Esophagus muscularis mucosa (tissue), 4 donors: ENCODE measurements around the gene GLI3. TPM values are rescaled to one million over a fixed set of nuclear protein-coding genes. Genes with fewer than 3 reads are reported as not detected.

ENCODE experiments used
- DNase-seq: peaks from one replicate; pipeline ENCODE4 v3.0.0-alpha.2; 2017; ENCODE audit errors: extremely low spot score
- H3K27ac ChIP-seq, 4 donors: fragments of 200-600 bp; sonication (generic); replicated peaks in 1 of 4; 1 replicate in 3 of 4; 2 replicates in 1 of 4; pipeline ENCODE4 v1.5.1; 2016 to 2019; ENCODE audit warnings: mild to moderate bottlenecking in 1 of 4
- H3K27me3 ChIP-seq, 4 donors: fragments of 200-600 bp; sonication (generic); one replicate each; pipeline versions ENCODE4 v1.5.1 to v1.6.0; 2016 to 2019
- H3K36me3 ChIP-seq, 4 donors: fragments of 200-600 bp; sonication (generic); one replicate each; pipeline ENCODE4 v1.5.1; 2016 to 2019
- H3K4me1 ChIP-seq, 4 donors: fragments of 200-600 bp; sonication (generic); one replicate each; pipeline ENCODE4 v1.5.1; 2016 to 2019
- H3K4me3 ChIP-seq, 4 donors: fragments of 200-600 bp; sonication (generic); 1 replicate in 2 of 4; 2 replicates in 2 of 4; pipeline ENCODE4 v1.5.1; 2016 to 2019; ENCODE audit warnings: mild to moderate bottlenecking in 4 of 4, moderate library complexity in 1 of 4
- H3K9me3 ChIP-seq, 4 donors: fragments of 200-600 bp; sonication (generic); 1 replicate in 3 of 4; 2 replicates in 1 of 4; pipeline ENCODE4 v1.5.1; 2016 to 2019
- CTCF ChIP-seq, 3 experiments: fragments of 200-600 bp in 2 of 3; fragments of 450-650 bp in 1 of 3; sonication (generic) in 2 of 3; IDR thresholded peaks; one replicate each; pipeline ENCODE4 v1.5.1; 2017 to 2019; ENCODE audit warnings: antibody characterized with exemption in 3 of 3, mild to moderate bottlenecking in 2 of 3, moderate library complexity in 1 of 3
- EP300 ChIP-seq: sonication (generic); formaldehyde crosslinking; IDR thresholded peaks from one replicate; pipeline ENCODE4 v1.6.1; 2017; ENCODE audit warnings: antibody characterized with exemption
- POLR2A ChIP-seq: fragments of 450-650 bp; IDR thresholded peaks from one replicate; pipeline ENCODE4 v1.6.1; 2017; ENCODE audit warnings: antibody characterized with exemption, moderate library complexity, mild to moderate bottlenecking, low read depth
- POLR2AphosphoS5 ChIP-seq, 2 donors: sonication (generic); formaldehyde crosslinking; IDR thresholded peaks; one replicate each; pipeline ENCODE4 v1.6.1; 2017; ENCODE audit warnings: antibody characterized with exemption in 2 of 2
- WGBS: methylation state at CpG from one replicate; pipeline ENCODE4 v1.1.5; 2018; 5-methylcytosine and 5-hydroxymethylcytosine counted together
- intact Hi-C: fragments of 100-400 bp; cut with DNase I; formaldehyde crosslinking; loops from one replicate; pipeline ENCODE4 v1.15.1; 2023
- small RNA-seq, 3 donors: library from RNA; depleted of rRNA; stranded (forward); fragments of <200 nt; gene quantifications; one replicate each; pipeline ENCODE3, GENCODE V24; 2016
- total RNA-seq, 4 donors: library from RNA; depleted of rRNA; stranded (reverse); fragments of >200 nt; gene quantifications; one replicate each; pipeline versions ENCODE4 v1.1.0 to v1.2.1, GENCODE V29; 2016

The GLI3 gene
- total RNA-seq, 4 donors from 2014 or later, result 11.7 to 17.8 (median 13.3) TPM

- Histone ChIP-seq H3K36me3 (no peaks in the 10 kb centered on the region), H3K4me1 (peaks cover 0 to 23% (median 16%) of the 10 kb centered on the region in 4 donors), H3K4me3 (no peak overlapping the region), H3K9me3 (no peaks in the 10 kb centered on the region), H3K27ac (no peak overlapping the region), H3K27me3 (no peaks in the 10 kb centered on the region)
- 76% methylated on average over 6 of the region's 6 CpGs for WGBS
- no peak for TF ChIP-seq CTCF (IDR thresholded peaks at IDR 0.05)
- TF ChIP-seq EP300, result no peak
- intact Hi-C loops, result no loop called here
- DNase-seq, result no peak
These were observed 324.0 kb downstream of the GLI3 start for GRCh38 chr7:41912851-41913567.

- H3K36me3 ChIP-seq, result no peaks in the 10 kb centered on the region
- DNase-seq, result no peak
- intact Hi-C loops, result no loop called here
- no peaks in the 10 kb centered on the region for H3K9me3 ChIP-seq
- 83% methylated on average over 2 of the region's 2 CpGs for WGBS
- no peaks in the 10 kb centered on the region for H3K27me3 ChIP-seq
- TF ChIP-seq CTCF (IDR thresholded peaks at IDR 0.05) (no peak), POLR2AphosphoS5 (IDR thresholded peaks at IDR 0.05) (no peak), EP300 (no peak), POLR2A (no peak)
- peaks cover 0 to 23% (median 16%) of the 10 kb centered on the region in 4 donors for H3K4me1 ChIP-seq
- no peak overlapping the region for H3K27ac ChIP-seq
- H3K4me3 ChIP-seq, result no peak overlapping the region
These were observed 324.6 kb downstream of the GLI3 start for GRCh38 chr7:41912426-41912825.

- intact Hi-C loops, result no loop called here
- H3K4me3 ChIP-seq, result no peak overlapping the region
- no peaks in the 10 kb centered on the region for H3K9me3 ChIP-seq
- TF ChIP-seq EP300 (no peak), POLR2AphosphoS5 (IDR thresholded peaks at IDR 0.05) (no peak), CTCF (IDR thresholded peaks at IDR 0.05) (no peak), POLR2A (no peak)
- H3K27ac ChIP-seq, result no peak overlapping the region
- H3K4me1 ChIP-seq, result peaks cover 0 to 20% (median 13%) of the 10 kb centered on the region in 4 donors
- no peaks in the 10 kb centered on the region for H3K36me3 ChIP-seq
- H3K27me3 ChIP-seq, result no peaks in the 10 kb centered on the region
- no peak for DNase-seq
- WGBS, result 88% methylated on average over 2 of the region's 2 CpGs
These were observed 325.2 kb downstream of the GLI3 start for GRCh38 chr7:41911792-41912191.

Small RNAs within 50 kb of the gene (small RNA-seq; reads per million reads assigned to genes)
- 0 reads per million in 3 donors for gene HMGN2P30
